ENCODE measurements around the gene MED4. TPM values are rescaled to one million over a fixed set of nuclear protein-coding genes. Genes with fewer than 3 reads are reported as not detected.

The MED4 gene
- total and polyA plus RNA-seq, 2 donors (not counting 1 experiment from before 2014, with no cell fraction given): 25.4 to 66.7 TPM

DNA sequence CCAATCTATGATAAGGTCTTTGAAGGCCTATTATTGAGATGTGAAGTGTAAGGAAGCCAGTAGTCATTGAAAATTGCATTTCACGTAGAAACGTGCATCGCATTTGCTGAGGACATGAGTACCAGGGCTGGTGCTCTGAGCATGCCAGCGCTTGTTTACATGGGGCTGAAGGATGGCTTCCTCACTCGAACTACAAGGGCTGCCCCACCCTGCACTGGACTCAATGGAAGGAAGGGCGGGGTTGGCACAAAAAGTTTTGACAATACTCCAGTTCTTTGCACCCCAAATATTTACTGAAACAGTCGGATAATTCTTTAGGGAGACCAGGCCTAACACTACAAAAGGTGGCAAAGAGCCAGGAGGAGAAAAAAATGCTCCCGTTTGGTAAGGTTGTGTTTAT lies 28.9 kb upstream of the MED4 start:
- no peaks in the 10 kb centered on the region for H3K79me2 ChIP-seq (ENCODE audit: control insufficient read depth, insufficient read depth, low read length)
- no peak overlapping the region for H3K4me3 ChIP-seq (replicated peaks in 1 of 4; ENCODE audit: control extremely low read depth in 1 of 4, insufficient read depth in 1 of 4, low read depth in 3 of 4, low read length in 4 of 4)
- H2AFZ ChIP-seq (ENCODE audit: low read length): no peak overlapping the region
- H3K4me2 ChIP-seq (ENCODE audit: extremely low read depth, insufficient read depth, low read length): no peak overlapping the region
- TF ChIP-seq EZH2 (IDR thresholded peaks at IDR 0.05; ENCODE audit: low read length, missing control alignments): no peak
- TF ChIP-seq, protein P1, sequence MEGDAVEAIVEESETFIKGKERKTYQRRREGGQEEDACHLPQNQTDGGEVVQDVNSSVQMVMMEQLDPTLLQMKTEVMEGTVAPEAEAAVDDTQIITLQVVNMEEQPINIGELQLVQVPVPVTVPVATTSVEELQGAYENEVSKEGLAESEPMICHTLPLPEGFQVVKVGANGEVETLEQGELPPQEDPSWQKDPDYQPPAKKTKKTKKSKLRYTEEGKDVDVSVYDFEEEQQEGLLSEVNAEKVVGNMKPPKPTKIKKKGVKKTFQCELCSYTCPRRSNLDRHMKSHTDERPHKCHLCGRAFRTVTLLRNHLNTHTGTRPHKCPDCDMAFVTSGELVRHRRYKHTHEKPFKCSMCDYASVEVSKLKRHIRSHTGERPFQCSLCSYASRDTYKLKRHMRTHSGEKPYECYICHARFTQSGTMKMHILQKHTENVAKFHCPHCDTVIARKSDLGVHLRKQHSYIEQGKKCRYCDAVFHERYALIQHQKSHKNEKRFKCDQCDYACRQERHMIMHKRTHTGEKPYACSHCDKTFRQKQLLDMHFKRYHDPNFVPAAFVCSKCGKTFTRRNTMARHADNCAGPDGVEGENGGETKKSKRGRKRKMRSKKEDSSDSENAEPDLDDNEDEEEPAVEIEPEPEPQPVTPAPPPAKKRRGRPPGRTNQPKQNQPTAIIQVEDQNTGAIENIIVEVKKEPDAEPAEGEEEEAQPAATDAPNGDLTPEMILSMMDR (conservative IDR thresholded peaks at IDR 0.05 in 1 of 2, IDR thresholded peaks at IDR 0.05 in 1 of 2; ENCODE audit: low read depth in 1 of 2, low read length in 2 of 2): no peak
- H3K9me3 ChIP-seq (ENCODE audit: control insufficient read depth, insufficient read depth, low read depth, low read length): no peaks in the 10 kb centered on the region
- no peaks in the 10 kb centered on the region for H3K36me3 ChIP-seq (ENCODE audit: control insufficient read depth, insufficient read depth, low read length)
- no peaks in the 10 kb centered on the region for H4K20me1 ChIP-seq (ENCODE audit: control insufficient read depth, extremely low read depth, insufficient read depth, low read length)
- DNase-seq (ENCODE audit: low read depth in 2 of 2): no peak
- no peaks in the 10 kb centered on the region for H3K27me3 ChIP-seq (ENCODE audit: control insufficient read depth, insufficient read depth, low read length)
- H3K4me1 ChIP-seq (ENCODE audit: control insufficient read depth, extremely low read depth, insufficient read depth, low read length): no peaks in the 10 kb centered on the region
- no peak overlapping the region for H3K9ac ChIP-seq (ENCODE audit: insufficient read depth, low read length)
- no peak overlapping the region for H3K27ac ChIP-seq (ENCODE audit: insufficient read depth, low read length)

DNA sequence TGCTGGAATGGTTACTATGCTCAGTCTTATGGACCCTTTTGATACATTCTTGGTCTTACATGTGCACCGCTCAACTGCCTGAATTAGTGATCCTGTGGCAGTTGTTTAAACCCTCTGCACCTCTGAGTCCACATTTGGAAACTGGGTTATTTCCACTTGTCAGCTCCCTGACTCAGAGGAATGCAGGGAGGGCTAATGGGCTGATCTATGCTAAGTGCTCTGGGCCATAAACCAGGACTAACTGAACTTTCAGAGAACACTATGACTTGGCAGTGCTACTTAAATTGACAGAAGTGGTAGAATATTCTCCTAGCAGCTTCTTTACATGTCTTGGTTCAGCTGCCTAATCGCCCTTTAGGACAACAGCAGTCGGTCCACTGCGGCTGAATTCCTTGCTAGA lies 26.8 kb upstream of the MED4 start:
- Histone ChIP-seq H2AFZ (ENCODE audit: low read length) (no peak overlapping the region), H3K36me3 (ENCODE audit: control insufficient read depth, insufficient read depth, low read length) (no peaks in the 10 kb centered on the region), H3K9me3 (ENCODE audit: control insufficient read depth, insufficient read depth, low read depth, low read length) (no peaks in the 10 kb centered on the region), H4K20me1 (ENCODE audit: control insufficient read depth, extremely low read depth, insufficient read depth, low read length) (no peaks in the 10 kb centered on the region), H3K27ac (ENCODE audit: insufficient read depth, low read length) (no peak overlapping the region), H3K27me3 (ENCODE audit: control insufficient read depth, insufficient read depth, low read length) (no peaks in the 10 kb centered on the region), H3K9ac (ENCODE audit: insufficient read depth, low read length) (no peak overlapping the region), H3K79me2 (ENCODE audit: control insufficient read depth, insufficient read depth, low read length) (no peaks in the 10 kb centered on the region), H3K4me1 (ENCODE audit: control insufficient read depth, extremely low read depth, insufficient read depth, low read length) (no peaks in the 10 kb centered on the region), H3K4me2 (ENCODE audit: extremely low read depth, insufficient read depth, low read length) (no peak overlapping the region), H3K4me3 (replicated peaks in 1 of 4; ENCODE audit: control extremely low read depth in 1 of 4, insufficient read depth in 1 of 4, low read depth in 3 of 4, low read length in 4 of 4) (no peak overlapping the region)
- no peak for TF ChIP-seq EZH2 (IDR thresholded peaks at IDR 0.05; ENCODE audit: low read length, missing control alignments)
- TF ChIP-seq, protein P1 (conservative IDR thresholded peaks at IDR 0.05 in 1 of 2, IDR thresholded peaks at IDR 0.05 in 1 of 2; ENCODE audit: low read depth in 1 of 2, low read length in 2 of 2): no peak
- DNase-seq (ENCODE audit: low read depth in 2 of 2): peak in 1 of 2 donors; percentile 7

DNA sequence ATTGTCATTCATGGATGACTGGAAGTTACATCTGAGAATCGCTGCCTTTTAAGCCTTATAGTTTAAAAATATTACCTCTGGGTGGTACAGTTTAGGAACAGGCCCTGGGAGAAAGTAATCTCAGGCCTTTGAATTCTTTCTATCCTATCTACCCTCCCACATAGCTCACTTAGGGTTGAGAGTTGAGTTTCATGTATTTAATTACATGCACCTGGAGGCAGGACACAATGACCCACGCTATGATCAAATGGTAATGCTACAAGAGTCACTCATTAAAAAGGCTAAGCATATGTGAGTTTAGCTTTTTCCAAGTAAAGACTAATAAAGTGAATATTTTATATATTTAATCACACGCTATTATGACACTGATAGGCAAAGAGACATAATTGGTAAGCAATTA lies 25.3 kb upstream of the MED4 start:
- H2AFZ ChIP-seq (ENCODE audit: low read length): no peak overlapping the region
- TF ChIP-seq EZH2 (IDR thresholded peaks at IDR 0.05; ENCODE audit: low read length, missing control alignments): no peak
- TF ChIP-seq, protein P1 (conservative IDR thresholded peaks at IDR 0.05 in 1 of 2, IDR thresholded peaks at IDR 0.05 in 1 of 2; ENCODE audit: low read depth in 1 of 2, low read length in 2 of 2): no peak
- H3K4me3 ChIP-seq (replicated peaks in 1 of 4; ENCODE audit: control extremely low read depth in 1 of 4, insufficient read depth in 1 of 4, low read depth in 3 of 4, low read length in 4 of 4): no peak overlapping the region
- no peaks in the 10 kb centered on the region for H4K20me1 ChIP-seq (ENCODE audit: control insufficient read depth, extremely low read depth, insufficient read depth, low read length)
- no peaks in the 10 kb centered on the region for H3K36me3 ChIP-seq (ENCODE audit: control insufficient read depth, insufficient read depth, low read length)
- DNase-seq (ENCODE audit: low read depth in 2 of 2): no peak
- no peak overlapping the region for H3K4me2 ChIP-seq (ENCODE audit: extremely low read depth, insufficient read depth, low read length)
- no peaks in the 10 kb centered on the region for H3K9me3 ChIP-seq (ENCODE audit: control insufficient read depth, insufficient read depth, low read depth, low read length)
- H3K9ac ChIP-seq (ENCODE audit: insufficient read depth, low read length): no peak overlapping the region
- H3K27ac ChIP-seq (ENCODE audit: insufficient read depth, low read length): no peak overlapping the region
- H3K79me2 ChIP-seq (ENCODE audit: control insufficient read depth, insufficient read depth, low read length): no peaks in the 10 kb centered on the region
- H3K4me1 ChIP-seq (ENCODE audit: control insufficient read depth, extremely low read depth, insufficient read depth, low read length): no peaks in the 10 kb centered on the region
- no peaks in the 10 kb centered on the region for H3K27me3 ChIP-seq (ENCODE audit: control insufficient read depth, insufficient read depth, low read length)
